Raji (cell line): ENCODE results near the gene RBBP4.

ENCODE experiments used
- POLR2A ChIP-seq: IDR thresholded peaks from 2 replicates; pipeline ENCODE4 v1.6.1; 2011; ENCODE audit warnings: low read depth, low read length, control low read depth; ENCODE audit not compliant: insufficient read depth

Gene RBBP4

GRCh38 chr1:32729254-32730046 lies 78.4 kb downstream of the RBBP4 start:
- no peak for TF ChIP-seq POLR2A

- no peak for TF ChIP-seq POLR2A
Observed at GRCh38 chr1:32733582-32734321, 82.7 kb downstream of the RBBP4 start.
